Lower lobe of right lung (tissue), 2 donors: ENCODE measurements around the gene TMEM178B. TPM values are rescaled to one million over a fixed set of nuclear protein-coding genes. Genes with fewer than 3 reads are reported as not detected.

Experiments used
- ATAC-seq, 2 donors: fragments of 200-7000 bp; cut with Tn5 transposase; one replicate each; pipeline ENCODE4 v1.9.1; 2020 to 2022; ENCODE audit warnings: mild to moderate bottlenecking in 2 of 2, moderate library complexity in 2 of 2
- DNase-seq: peaks from one replicate; pipeline ENCODE4 v3.0.0-alpha.2; 2020
- H3K27ac ChIP-seq: fragments of 200-600 bp; one replicate; pipeline ENCODE4 v1.8.0; 2022
- H3K27me3 ChIP-seq: fragments of 200-600 bp; one replicate; pipeline ENCODE4 v1.8.0; 2022; ENCODE audit warnings: low read depth
- H3K36me3 ChIP-seq: fragments of 200-600 bp; one replicate; pipeline ENCODE4 v1.8.0; 2022; ENCODE audit warnings: mild to moderate bottlenecking
- H3K4me1 ChIP-seq: fragments of 200-600 bp; one replicate; pipeline ENCODE4 v1.8.0; 2022
- H3K4me3 ChIP-seq: fragments of 200-600 bp; one replicate; pipeline ENCODE4 v1.8.0; 2022; ENCODE audit warnings: mild to moderate bottlenecking
- H3K9me3 ChIP-seq: fragments of 200-600 bp; one replicate; pipeline ENCODE4 v1.8.0; 2022
- intact Hi-C: fragments of 100-400 bp; cut with DNase I; formaldehyde crosslinking; loops from one replicate; pipeline ENCODE4 v1.11.0; 2022
- total RNA-seq: library from RNA; stranded (reverse); fragmentation: NEBNext Ultra II Directional; extraction: Animal tissue kit (Norgen Biotek cat#: 25700); gene quantifications from one replicate; pipeline ENCODE4 v1.2.1, GENCODE V29; 2021
- TF ChIP-seq, protein P1 (sequence below): fragments of 200-600 bp; IDR thresholded peaks from one replicate; pipeline ENCODE4 v1.8.0; 2022; ENCODE audit warnings: antibody characterized with exemption, mild to moderate bottlenecking
- donor health status: DM: no; HTN: yes; CAD: no; lungs with severe emphysema.

Gene TMEM178B
- total RNA-seq, 1 donor from 2014 or later: 0.18 TPM

DNA sequence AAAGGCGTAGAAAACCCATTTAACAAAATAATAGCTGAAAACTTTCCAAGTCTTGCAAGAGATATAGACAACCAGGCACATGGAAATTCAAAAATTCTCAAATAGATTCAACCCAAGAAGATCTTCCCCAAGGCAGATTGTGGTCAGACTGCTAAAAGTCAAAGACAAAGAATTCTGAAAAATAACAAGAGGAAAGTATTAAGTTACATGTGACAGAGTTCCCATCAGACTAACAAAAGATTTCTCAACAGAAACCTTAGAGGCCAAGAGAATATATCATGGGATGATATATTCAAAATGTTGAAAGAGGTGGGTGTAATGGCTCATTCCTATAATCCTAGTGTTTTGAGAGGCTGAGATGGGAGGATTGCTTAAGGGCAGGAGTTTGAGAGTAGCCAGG is 59.8 kb downstream of the TMEM178B start:
- intact Hi-C loops: loop anchor here (5.0 kb wide), 1 partner anchor 51 kb away; no protein-coding TSS in a partner anchor
- TF ChIP-seq, protein P1, sequence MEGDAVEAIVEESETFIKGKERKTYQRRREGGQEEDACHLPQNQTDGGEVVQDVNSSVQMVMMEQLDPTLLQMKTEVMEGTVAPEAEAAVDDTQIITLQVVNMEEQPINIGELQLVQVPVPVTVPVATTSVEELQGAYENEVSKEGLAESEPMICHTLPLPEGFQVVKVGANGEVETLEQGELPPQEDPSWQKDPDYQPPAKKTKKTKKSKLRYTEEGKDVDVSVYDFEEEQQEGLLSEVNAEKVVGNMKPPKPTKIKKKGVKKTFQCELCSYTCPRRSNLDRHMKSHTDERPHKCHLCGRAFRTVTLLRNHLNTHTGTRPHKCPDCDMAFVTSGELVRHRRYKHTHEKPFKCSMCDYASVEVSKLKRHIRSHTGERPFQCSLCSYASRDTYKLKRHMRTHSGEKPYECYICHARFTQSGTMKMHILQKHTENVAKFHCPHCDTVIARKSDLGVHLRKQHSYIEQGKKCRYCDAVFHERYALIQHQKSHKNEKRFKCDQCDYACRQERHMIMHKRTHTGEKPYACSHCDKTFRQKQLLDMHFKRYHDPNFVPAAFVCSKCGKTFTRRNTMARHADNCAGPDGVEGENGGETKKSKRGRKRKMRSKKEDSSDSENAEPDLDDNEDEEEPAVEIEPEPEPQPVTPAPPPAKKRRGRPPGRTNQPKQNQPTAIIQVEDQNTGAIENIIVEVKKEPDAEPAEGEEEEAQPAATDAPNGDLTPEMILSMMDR: no peak
- no peaks in the 10 kb centered on the region for H3K27me3 ChIP-seq
- DNase-seq (no peak), ATAC-seq (no peak)
- H3K27ac ChIP-seq: no peak overlapping the region
- H3K4me1 ChIP-seq: no peaks in the 10 kb centered on the region
- no peaks in the 10 kb centered on the region for H3K36me3 ChIP-seq
- H3K4me3 ChIP-seq: no peak overlapping the region
- H3K9me3 ChIP-seq: peaks cover 14% of the 10 kb centered on the region

DNA sequence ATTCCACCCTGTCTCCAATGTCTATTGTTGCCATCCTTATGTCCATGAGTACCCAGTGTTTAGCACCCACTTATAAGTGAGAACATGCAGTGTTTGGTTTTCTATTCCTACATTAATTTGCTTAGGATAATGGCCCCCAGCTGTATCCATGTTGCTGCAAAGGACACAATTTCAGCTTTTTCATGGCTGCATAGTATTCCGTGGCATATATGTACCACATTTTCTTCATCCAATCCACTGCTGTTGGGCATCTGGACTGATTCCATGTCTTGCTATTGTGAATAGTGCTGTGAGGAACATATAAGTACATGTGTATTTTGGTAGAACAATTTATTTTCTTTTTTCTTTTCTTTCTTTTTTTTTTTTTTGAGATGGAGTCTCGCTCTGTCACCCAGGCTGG is 68.2 kb downstream of the TMEM178B start:
- Histone ChIP-seq H3K4me1 (no peaks in the 10 kb centered on the region), H3K4me3 (no peak overlapping the region), H3K27me3 (no peaks in the 10 kb centered on the region), H3K9me3 (peaks cover 7% of the 10 kb centered on the region), H3K27ac (no peak overlapping the region), H3K36me3 (no peaks in the 10 kb centered on the region)
- DNase-seq: no peak
- intact Hi-C loops: no loop called here
- TF ChIP-seq, protein P1: no peak
- no peak for ATAC-seq

DNA sequence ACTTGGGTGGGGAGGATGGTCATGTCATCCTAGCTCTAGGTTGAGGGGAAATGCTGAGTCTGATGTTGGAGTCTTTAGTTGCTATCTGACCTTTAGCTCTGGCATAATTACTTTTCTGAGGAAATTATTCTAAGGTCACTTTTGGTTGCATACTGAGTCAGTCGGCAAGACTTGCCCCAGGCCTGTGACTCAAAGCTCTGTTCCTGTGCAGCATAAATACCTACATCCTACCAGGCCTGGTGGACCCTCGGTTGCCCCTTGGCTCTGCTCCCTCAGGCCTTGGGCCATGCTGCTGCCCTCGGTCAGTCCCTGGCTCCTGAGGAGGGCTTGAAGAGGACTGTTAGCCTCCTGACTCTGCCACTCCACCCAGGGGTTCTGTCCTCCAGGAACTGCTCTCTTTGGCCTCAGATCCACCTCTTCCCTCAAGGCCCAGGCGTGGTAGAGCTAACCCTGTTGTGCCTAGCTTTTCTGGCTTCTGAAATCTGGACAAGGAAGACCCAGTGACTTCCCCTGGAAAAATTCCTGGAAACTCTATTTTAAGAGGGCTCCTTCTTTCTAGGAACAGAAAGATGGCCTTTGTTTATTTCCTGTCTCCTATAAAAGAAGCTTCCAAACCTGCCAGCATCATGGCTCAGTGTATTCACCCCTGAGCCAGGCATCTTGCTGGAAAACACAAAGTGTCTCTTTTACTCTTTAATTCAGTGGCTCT is 71.2 kb downstream of the TMEM178B start:
- no peak overlapping the region for H3K4me3 ChIP-seq
- intact Hi-C loops: no loop called here
- ATAC-seq: no peak
- H3K36me3 ChIP-seq: no peaks in the 10 kb centered on the region
- no peaks in the 10 kb centered on the region for H3K4me1 ChIP-seq
- TF ChIP-seq, protein P1: no peak
- no peak for DNase-seq
- H3K27me3 ChIP-seq: no peaks in the 10 kb centered on the region
- H3K27ac ChIP-seq: no peak overlapping the region
- H3K9me3 ChIP-seq: peaks cover 7% of the 10 kb centered on the region

DNA sequence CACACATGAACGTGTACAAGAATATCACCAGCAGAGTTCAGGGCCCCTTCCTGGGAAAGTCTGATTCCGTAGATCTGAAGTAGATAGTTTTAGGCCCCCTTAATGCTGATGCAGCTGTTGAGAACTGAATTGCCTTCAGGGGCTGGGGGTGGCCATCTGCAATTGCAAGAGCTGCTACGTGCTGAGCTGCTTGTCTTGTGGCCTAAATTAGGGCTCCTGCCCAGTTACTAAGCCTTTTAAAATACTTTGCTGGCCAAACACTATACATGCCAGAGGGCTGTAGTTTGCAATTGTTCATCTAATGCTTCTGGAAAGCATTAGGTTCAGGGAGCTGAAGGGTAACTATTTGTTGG is 71.7 kb downstream of the TMEM178B start:
- Histone ChIP-seq H3K4me1 (no peaks in the 10 kb centered on the region), H3K36me3 (no peaks in the 10 kb centered on the region), H3K27me3 (no peaks in the 10 kb centered on the region), H3K4me3 (no peak overlapping the region), H3K27ac (no peak overlapping the region), H3K9me3 (peaks cover 7% of the 10 kb centered on the region)
- TF ChIP-seq, protein P1: no peak
- intact Hi-C loops: no loop called here
- DNase-seq (no peak), ATAC-seq (no peak)

DNA sequence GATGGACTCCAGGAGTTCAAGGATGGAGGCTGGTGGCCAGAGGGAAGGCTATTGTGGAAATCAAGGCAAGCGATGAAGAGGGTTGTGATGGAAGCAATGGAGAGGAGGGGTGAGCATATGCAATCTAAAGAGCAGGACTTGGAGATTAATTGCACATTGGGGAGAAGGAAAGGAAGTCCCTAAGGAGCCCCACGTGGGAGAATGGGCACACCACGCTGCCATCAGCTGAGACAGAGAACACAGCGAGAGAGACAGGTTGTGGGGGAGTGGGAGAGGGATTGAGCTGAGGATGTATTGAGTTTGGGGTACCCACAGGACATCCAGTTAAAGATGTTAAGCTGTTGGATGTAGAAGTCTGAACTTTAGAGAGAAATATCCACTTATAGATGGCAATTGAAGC is 73.6 kb downstream of the TMEM178B start:
- Histone ChIP-seq H3K4me1 (no peaks in the 10 kb centered on the region), H3K27me3 (no peaks in the 10 kb centered on the region), H3K4me3 (no peak overlapping the region), H3K36me3 (no peaks in the 10 kb centered on the region), H3K9me3 (peaks cover 7% of the 10 kb centered on the region), H3K27ac (no peak overlapping the region)
- intact Hi-C loops: no loop called here
- no peak for DNase-seq
- TF ChIP-seq, protein P1: no peak
- no peak for ATAC-seq
